K562 (cell line): Measurements from ENCODE around the gene EGR1. TPM values are rescaled to one million over a fixed set of nuclear protein-coding genes. Genes with fewer than 3 reads are reported as not detected.

Experiments used
- ARID1B ChIP-seq: fragments of 450-650 bp; IDR thresholded peaks from 2 replicates; pipeline ENCODE4 v1.6.1; 2016; ENCODE audit warnings: antibody characterized with exemption, mild to moderate bottlenecking, inconsistent platforms
- BRF1 ChIP-seq: IDR thresholded peaks from 3 replicates; pipeline ENCODE4 v1.6.1; 2011; ENCODE audit warnings: borderline replicate concordance, mild to moderate bottlenecking; ENCODE audit not compliant: insufficient read length; ENCODE audit errors: extremely low read depth
- CHD2 ChIP-seq: IDR thresholded peaks from 2 replicates; pipeline ENCODE4 v1.6.1; 2011; ENCODE audit warnings: low read depth, low read length
- HOMEZ ChIP-seq: fragments of 250-450 bp; sonication (Bioruptor Pico); IDR thresholded peaks from 2 replicates; pipeline ENCODE4 v1.4.0; 2020; ENCODE audit warnings: mild to moderate bottlenecking, moderate library complexity
- MYC ChIP-seq, 2 experiments: fragments of 250-450 bp in 1 of 2; sonication (Bioruptor Pico) in 1 of 2; IDR thresholded peaks; 2 replicates each; pipeline versions ENCODE4 v1.5.1 to v1.6.1; 2012 to 2021; ENCODE audit warnings: low read depth in 2 of 2, borderline replicate concordance in 1 of 2, improper control_type of control experiment in 1 of 2, low read length in 1 of 2, mild to moderate bottlenecking in 1 of 2, moderate library complexity in 1 of 2
- PURB ChIP-seq: sonication (generic); formaldehyde crosslinking; IDR thresholded peaks from 2 replicates; pipeline ENCODE4 v1.9.0; 2021; ENCODE audit warnings: low read depth, mild to moderate bottlenecking, missing genetic modification reagents
- RBM25 ChIP-seq: fragments of 200-400 bp; formaldehyde crosslinking; IDR thresholded peaks from 2 replicates; pipeline ENCODE4 v1.6.1; 2018; ENCODE audit warnings: low read length, low read depth, moderate library complexity; ENCODE audit not compliant: severe bottlenecking
- SMARCC2 ChIP-seq: fragments of 450-650 bp; IDR thresholded peaks from 2 replicates; pipeline ENCODE4 v1.6.1; 2017; ENCODE audit warnings: antibody characterized with exemption, moderate library complexity, mild to moderate bottlenecking, low read depth
- SP2 ChIP-seq: IDR thresholded peaks from 2 replicates; pipeline ENCODE4 v1.6.1; 2011; ENCODE audit warnings: mild to moderate bottlenecking, low read depth, low read length, moderate library complexity; ENCODE audit not compliant: poor library complexity, severe bottlenecking; ENCODE audit errors: extremely low read depth
- TCF3 ChIP-seq: sonication (generic); formaldehyde crosslinking; IDR thresholded peaks from 2 replicates; pipeline ENCODE4 v1.4.0; 2020; ENCODE audit warnings: mild to moderate bottlenecking, missing genetic modification reagents
- ZC3H4 ChIP-seq: sonication (generic); formaldehyde crosslinking; IDR thresholded peaks from 2 replicates; pipeline ENCODE4 v1.9.0; 2021; ENCODE audit warnings: missing genetic modification reagents, borderline replicate concordance
- ZNF431 ChIP-seq: sonication (generic); formaldehyde crosslinking; IDR thresholded peaks from 2 replicates; pipeline ENCODE4 v1.8.0; 2022; ENCODE audit warnings: mild to moderate bottlenecking, missing genetic modification reagents
- ZNF764 ChIP-seq: fragments of 250-450 bp; sonication (Bioruptor Pico); IDR thresholded peaks from 2 replicates; pipeline ENCODE4 v1.4.0; 2020; ENCODE audit warnings: low read depth, mild to moderate bottlenecking, moderate library complexity
- polyA plus RNA-seq, 8 experiments: library from polyadenylated mRNA; depleted of rRNA in 4 of 8; stranded (reverse) in 5 of 8; unstranded in 3 of 8; fragments of >200 nt; fragmentation: Nextera tagmentation in 2 of 8; fragmentation: Illumina TruSeq in 1 of 8; extraction: Ambion mirVana in 2 of 8; extraction: Trizol in 1 of 8; gene quantifications; 2 replicates each; pipeline versions ENCODE4 v1.2.1 to v1.2.3, GENCODE V29; 2011 to 2014; ENCODE audit warnings: inconsistent platforms in 1 of 8, missing spikeins in 1 of 8
- total RNA-seq, 7 experiments: library from RNA; depleted of rRNA in 6 of 7; stranded (reverse); fragments of >200 nt in 6 of 7; fragmentation: Illumina TruSeq in 2 of 7; extraction: Trizol in 2 of 7; gene quantifications; 2 replicates each; pipeline versions ENCODE4 v1.2.1 to v1.2.3, GENCODE V29; 2011 to 2021; ENCODE audit warnings: low replicate concordance in 1 of 7
- TF ChIP-seq, protein P1 (sequence below): fragments of 150-350 bp; IDR thresholded peaks from 2 replicates; pipeline ENCODE4 v1.6.1; 2014; ENCODE audit warnings: low read depth, mild to moderate bottlenecking, low read length, borderline replicate concordance
- TF ChIP-seq, protein P2 (sequence below): fragments of 250-450 bp; sonication (Bioruptor Pico); IDR thresholded peaks from 2 replicates; pipeline ENCODE4 v1.4.0; 2020; ENCODE audit warnings: mild to moderate bottlenecking, moderate library complexity, borderline replicate concordance
- TF ChIP-seq, protein P3 (sequence below): sonication (generic); formaldehyde crosslinking; IDR thresholded peaks from 2 replicates; pipeline ENCODE4 v1.8.0; 2022; ENCODE audit warnings: missing genetic modification reagents, mild to moderate bottlenecking, borderline replicate concordance

EGR1 gene
- total and polyA plus RNA-seq, 9 of the 15 experiments (the other 6 are each of a cell fraction or from before 2014, with no cell fraction given), result 1.3 to 132 (median 21.5) TPM

DNA sequence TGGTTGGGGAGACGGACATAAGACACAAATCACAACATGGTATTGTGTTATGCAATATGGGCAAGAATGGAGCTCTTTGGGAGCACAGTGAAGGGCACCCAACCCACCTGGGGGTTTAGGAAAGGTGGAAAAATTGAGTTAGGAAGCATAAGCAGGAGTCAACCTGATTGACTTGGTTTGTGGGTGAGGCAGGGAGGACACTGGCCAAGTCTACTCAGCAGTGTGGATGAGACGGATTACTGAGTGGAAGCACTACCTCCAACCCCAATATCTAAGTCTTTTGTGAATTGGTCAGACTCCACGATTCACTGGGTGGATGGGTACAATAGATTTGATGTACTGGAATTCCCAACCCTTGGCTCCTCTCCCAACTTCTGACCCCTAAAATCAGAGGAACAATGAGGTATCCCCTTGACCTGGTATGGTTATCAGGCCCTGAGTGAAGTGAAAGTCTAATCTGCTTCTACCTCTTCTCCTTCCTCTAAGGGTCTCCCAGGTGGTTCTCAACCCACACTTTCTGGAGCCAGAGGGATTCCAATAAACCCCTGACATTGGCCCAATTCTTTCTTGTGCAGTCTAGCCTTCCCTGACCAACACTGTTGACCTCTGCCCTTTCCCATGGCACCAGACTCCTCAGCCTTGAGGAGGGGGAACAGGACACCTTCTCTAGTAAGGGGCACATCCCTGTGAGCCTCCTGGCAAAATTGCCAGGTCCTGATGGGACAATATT lies 5.2 kb downstream of the EGR1 start (continued):
- TF ChIP-seq MYC (IDR thresholded peaks at IDR 0.05; ENCODE audit: low read depth, low read length), result no peak
- no peak for TF ChIP-seq MYC (CRISPR knock-in tag; IDR thresholded peaks at IDR 0.05; ENCODE audit: borderline replicate concordance, low read depth)
- TF ChIP-seq, protein P1, sequence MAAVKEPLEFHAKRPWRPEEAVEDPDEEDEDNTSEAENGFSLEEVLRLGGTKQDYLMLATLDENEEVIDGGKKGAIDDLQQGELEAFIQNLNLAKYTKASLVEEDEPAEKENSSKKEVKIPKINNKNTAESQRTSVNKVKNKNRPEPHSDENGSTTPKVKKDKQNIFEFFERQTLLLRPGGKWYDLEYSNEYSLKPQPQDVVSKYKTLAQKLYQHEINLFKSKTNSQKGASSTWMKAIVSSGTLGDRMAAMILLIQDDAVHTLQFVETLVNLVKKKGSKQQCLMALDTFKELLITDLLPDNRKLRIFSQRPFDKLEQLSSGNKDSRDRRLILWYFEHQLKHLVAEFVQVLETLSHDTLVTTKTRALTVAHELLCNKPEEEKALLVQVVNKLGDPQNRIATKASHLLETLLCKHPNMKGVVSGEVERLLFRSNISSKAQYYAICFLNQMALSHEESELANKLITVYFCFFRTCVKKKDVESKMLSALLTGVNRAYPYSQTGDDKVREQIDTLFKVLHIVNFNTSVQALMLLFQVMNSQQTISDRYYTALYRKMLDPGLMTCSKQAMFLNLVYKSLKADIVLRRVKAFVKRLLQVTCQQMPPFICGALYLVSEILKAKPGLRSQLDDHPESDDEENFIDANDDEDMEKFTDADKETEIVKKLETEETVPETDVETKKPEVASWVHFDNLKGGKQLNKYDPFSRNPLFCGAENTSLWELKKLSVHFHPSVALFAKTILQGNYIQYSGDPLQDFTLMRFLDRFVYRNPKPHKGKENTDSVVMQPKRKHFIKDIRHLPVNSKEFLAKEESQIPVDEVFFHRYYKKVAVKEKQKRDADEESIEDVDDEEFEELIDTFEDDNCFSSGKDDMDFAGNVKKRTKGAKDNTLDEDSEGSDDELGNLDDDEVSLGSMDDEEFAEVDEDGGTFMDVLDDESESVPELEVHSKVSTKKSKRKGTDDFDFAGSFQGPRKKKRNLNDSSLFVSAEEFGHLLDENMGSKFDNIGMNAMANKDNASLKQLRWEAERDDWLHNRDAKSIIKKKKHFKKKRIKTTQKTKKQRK, result no peak
- no peak for TF ChIP-seq BRF1
- no peak; the same call in 1 of the 2 replicates for TF ChIP-seq ZNF431 (CRISPR knock-in tag)
- TF ChIP-seq ZC3H4 (CRISPR knock-in tag), result peak; percentile 7; the same call in 1 of the 2 replicates
- no peak for TF ChIP-seq HOMEZ (CRISPR knock-in tag)
- TF ChIP-seq SP2, result no peak
- no peak for TF ChIP-seq ARID1B
- no peak for TF ChIP-seq ZNF764 (CRISPR knock-in tag)
- TF ChIP-seq SMARCC2, result no peak
- no peak for TF ChIP-seq RBM25
- peak; percentile 3; the same call in 1 of the 2 replicates for TF ChIP-seq CHD2
- TF ChIP-seq TCF3, result no peak
- TF ChIP-seq, protein P2, sequence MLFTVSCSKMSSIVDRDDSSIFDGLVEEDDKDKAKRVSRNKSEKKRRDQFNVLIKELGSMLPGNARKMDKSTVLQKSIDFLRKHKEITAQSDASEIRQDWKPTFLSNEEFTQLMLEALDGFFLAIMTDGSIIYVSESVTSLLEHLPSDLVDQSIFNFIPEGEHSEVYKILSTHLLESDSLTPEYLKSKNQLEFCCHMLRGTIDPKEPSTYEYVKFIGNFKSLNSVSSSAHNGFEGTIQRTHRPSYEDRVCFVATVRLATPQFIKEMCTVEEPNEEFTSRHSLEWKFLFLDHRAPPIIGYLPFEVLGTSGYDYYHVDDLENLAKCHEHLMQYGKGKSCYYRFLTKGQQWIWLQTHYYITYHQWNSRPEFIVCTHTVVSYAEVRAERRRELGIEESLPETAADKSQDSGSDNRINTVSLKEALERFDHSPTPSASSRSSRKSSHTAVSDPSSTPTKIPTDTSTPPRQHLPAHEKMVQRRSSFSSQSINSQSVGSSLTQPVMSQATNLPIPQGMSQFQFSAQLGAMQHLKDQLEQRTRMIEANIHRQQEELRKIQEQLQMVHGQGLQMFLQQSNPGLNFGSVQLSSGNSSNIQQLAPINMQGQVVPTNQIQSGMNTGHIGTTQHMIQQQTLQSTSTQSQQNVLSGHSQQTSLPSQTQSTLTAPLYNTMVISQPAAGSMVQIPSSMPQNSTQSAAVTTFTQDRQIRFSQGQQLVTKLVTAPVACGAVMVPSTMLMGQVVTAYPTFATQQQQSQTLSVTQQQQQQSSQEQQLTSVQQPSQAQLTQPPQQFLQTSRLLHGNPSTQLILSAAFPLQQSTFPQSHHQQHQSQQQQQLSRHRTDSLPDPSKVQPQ (CRISPR knock-in tag), result no peak
- TF ChIP-seq, protein P3, sequence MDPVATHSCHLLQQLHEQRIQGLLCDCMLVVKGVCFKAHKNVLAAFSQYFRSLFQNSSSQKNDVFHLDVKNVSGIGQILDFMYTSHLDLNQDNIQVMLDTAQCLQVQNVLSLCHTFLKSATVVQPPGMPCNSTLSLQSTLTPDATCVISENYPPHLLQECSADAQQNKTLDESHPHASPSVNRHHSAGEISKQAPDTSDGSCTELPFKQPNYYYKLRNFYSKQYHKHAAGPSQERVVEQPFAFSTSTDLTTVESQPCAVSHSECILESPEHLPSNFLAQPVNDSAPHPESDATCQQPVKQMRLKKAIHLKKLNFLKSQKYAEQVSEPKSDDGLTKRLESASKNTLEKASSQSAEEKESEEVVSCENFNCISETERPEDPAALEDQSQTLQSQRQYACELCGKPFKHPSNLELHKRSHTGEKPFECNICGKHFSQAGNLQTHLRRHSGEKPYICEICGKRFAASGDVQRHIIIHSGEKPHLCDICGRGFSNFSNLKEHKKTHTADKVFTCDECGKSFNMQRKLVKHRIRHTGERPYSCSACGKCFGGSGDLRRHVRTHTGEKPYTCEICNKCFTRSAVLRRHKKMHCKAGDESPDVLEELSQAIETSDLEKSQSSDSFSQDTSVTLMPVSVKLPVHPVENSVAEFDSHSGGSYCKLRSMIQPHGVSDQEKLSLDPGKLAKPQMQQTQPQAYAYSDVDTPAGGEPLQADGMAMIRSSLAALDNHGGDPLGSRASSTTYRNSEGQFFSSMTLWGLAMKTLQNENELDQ (CRISPR knock-in tag), result no peak
- TF ChIP-seq PURB (CRISPR knock-in tag), result no peak
